ENCODE measurements around the gene C4orf50.

The C4orf50 gene

GRCh38 chr4:5921101-5921980 is 96.9 kb downstream of the C4orf50 start:
- DNase-seq (ENCODE audit: low read depth): no peak

GRCh38 chr4:5919571-5919970 is 98.7 kb downstream of the C4orf50 start:
- DNase-seq (ENCODE audit: low read depth): no peak

- DNase-seq (ENCODE audit: low read depth): no peak
Measured at GRCh38 chr4:5919044-5919443, 99.2 kb downstream of the C4orf50 start.

- no peak for DNase-seq (ENCODE audit: low read depth)
Measured at GRCh38 chr4:5918331-5918985, 99.8 kb downstream of the C4orf50 start.

GRCh38 chr4:5917672-5918071 is 100.6 kb downstream of the C4orf50 start:
- DNase-seq (ENCODE audit: low read depth): no peak

- DNase-seq (ENCODE audit: low read depth): no peak
Measured at GRCh38 chr4:5916229-5916628, 102.0 kb downstream of the C4orf50 start.

- no peak for DNase-seq (ENCODE audit: low read depth)
Measured at GRCh38 chr4:5913454-5913853, 104.8 kb downstream of the C4orf50 start.

GRCh38 chr4:5912614-5913019 is 105.6 kb downstream of the C4orf50 start:
- DNase-seq (ENCODE audit: low read depth): no peak

GRCh38 chr4:5908876-5909427 is 109.3 kb downstream of the C4orf50 start:
- no peak for DNase-seq (ENCODE audit: low read depth)

- no peak for DNase-seq (ENCODE audit: low read depth)
Measured at GRCh38 chr4:5906191-5906590, 112.0 kb downstream of the C4orf50 start.

- no peak for DNase-seq (ENCODE audit: low read depth)
Measured at GRCh38 chr4:5905714-5906113, 112.5 kb downstream of the C4orf50 start.

- no peak for DNase-seq (ENCODE audit: low read depth)
Measured at GRCh38 chr4:5900844-5901243, 117.4 kb downstream of the C4orf50 start.

GRCh38 chr4:5899881-5900280 is 118.3 kb downstream of the C4orf50 start:
- DNase-seq (ENCODE audit: low read depth): no peak

- no peak for DNase-seq (ENCODE audit: low read depth)
Measured at GRCh38 chr4:5899396-5899795, 118.8 kb downstream of the C4orf50 start.

- DNase-seq (ENCODE audit: low read depth): no peak
Measured at GRCh38 chr4:5897674-5898073, 120.6 kb downstream of the C4orf50 start.

GRCh38 chr4:5895287-5895686 is 122.9 kb downstream of the C4orf50 start:
- DNase-seq (ENCODE audit: low read depth): no peak

GRCh38 chr4:5894266-5894665 is 124.0 kb downstream of the C4orf50 start:
- DNase-seq (ENCODE audit: low read depth): no peak

- DNase-seq (ENCODE audit: low read depth): no peak
Measured at GRCh38 chr4:5893591-5893990, 124.6 kb downstream of the C4orf50 start.

- DNase-seq (ENCODE audit: low read depth): no peak
Measured at GRCh38 chr4:5893004-5893580, 125.1 kb downstream of the C4orf50 start, which contains the start of gene CRMP1. Gene CRMP1 (minus strand): TSS chr4:5893086. CDS start chr4:5892969, 117 bp downstream.

- DNase-seq (ENCODE audit: low read depth): no peak
Measured at GRCh38 chr4:5892323-5893003, 125.8 kb downstream of the C4orf50 start.

- DNase-seq (ENCODE audit: low read depth): no peak
Measured at GRCh38 chr4:5891563-5892322, 126.5 kb downstream of the C4orf50 start.
